ENCODE data around the gene PTPRH. TPM values are rescaled to one million over a fixed set of nuclear protein-coding genes. Genes with fewer than 3 reads are reported as not detected.

Gene PTPRH
- total and polyA plus RNA-seq, 9 of the 15 experiments (the other 6 are each of a cell fraction or from before 2014, with no cell fraction given): 0.87 to 34.3 (median 22.7) TPM

GRCh38 chr19:55178781-55179599, 30.3 kb downstream of the PTPRH start (continued):
- TF ChIP-seq NEUROD1 (IDR thresholded peaks at IDR 0.05; ENCODE audit: borderline replicate concordance, low read depth, low read length, partially characterized antibody) (peak; percentile 99), MAX (CRISPR knock-in tag; IDR thresholded peaks at IDR 0.05) (no peak), ZNF655 (CRISPR knock-in tag; IDR thresholded peaks at IDR 0.05) (no peak), SNIP1 (IDR thresholded peaks at IDR 0.05; ENCODE audit: low read depth) (no peak), ZMIZ1 (IDR thresholded peaks at IDR 0.05; ENCODE audit: low read depth in 2 of 2, low read length in 2 of 2) (no peak), MCM2 (IDR thresholded peaks at IDR 0.05; ENCODE audit: low read depth) (no peak), FOXO4 (CRISPR knock-in tag; IDR thresholded peaks at IDR 0.05) (no peak), SMAD1 (IDR thresholded peaks at IDR 0.05; ENCODE audit: low read depth, low read length, partially characterized antibody) (no peak), E2F8 (IDR thresholded peaks at IDR 0.05; ENCODE audit: low read depth, partially characterized antibody) (no peak), SP2 (IDR thresholded peaks at IDR 0.05; ENCODE audit: extremely low read depth, low read depth, low read length, poor library complexity, severe bottlenecking) (no peak), ZNF384 (IDR thresholded peaks at IDR 0.05; ENCODE audit: low read depth, low read length) (peak; percentile 67), ERF (CRISPR knock-in tag; IDR thresholded peaks at IDR 0.05) (no peak), CREB3 (tag; conservative IDR thresholded peaks at IDR 0.05; ENCODE audit: low read depth) (no peak), CCAR2 (IDR thresholded peaks at IDR 0.05; ENCODE audit: low read depth, low read length) (no peak)

Data from K562 (cell line).